GM12878 (cell line): ENCODE results near the gene HMGXB4. TPM values are rescaled to one million over a fixed set of nuclear protein-coding genes. Genes with fewer than 3 reads are reported as not detected.

Source experiments
- ATF2 ChIP-seq: IDR thresholded peaks from 2 replicates; pipeline ENCODE4 v1.6.1; 2012; ENCODE audit warnings: low read length, inconsistent platforms
- CBX5 ChIP-seq: sonication (generic); IDR thresholded peaks from 2 replicates; pipeline ENCODE4 v1.6.1; 2016; ENCODE audit warnings: low read depth, moderate library complexity, mild to moderate bottlenecking, inconsistent platforms
- CTCF ChIP-seq, 3 experiments: IDR thresholded peaks in 2 of 3; conservative IDR thresholded peaks in 1 of 3; 2 replicates each; pipeline ENCODE4 v1.5.1; 2011; ENCODE audit warnings: low read depth in 3 of 3, low read length in 3 of 3, mild to moderate bottlenecking in 3 of 3, control low read depth in 2 of 3, moderate library complexity in 2 of 3, inconsistent platforms in 1 of 3, mixed read lengths in 1 of 3; ENCODE audit not compliant: control insufficient read depth in 2 of 3, insufficient read depth in 1 of 3; ENCODE audit errors: extremely low read depth in 1 of 3
- ELK1 ChIP-seq: IDR thresholded peaks from 2 replicates; pipeline ENCODE4 v1.6.1; 2012; ENCODE audit warnings: low read depth, low read length, improper control_type of control experiment
- EZH2 ChIP-seq: IDR thresholded peaks from 2 replicates; pipeline ENCODE4 v1.6.1; 2012; ENCODE audit warnings: low read depth, mild to moderate bottlenecking, control low read depth, inconsistent platforms, low read length, borderline replicate concordance; ENCODE audit not compliant: control insufficient read depth
- FOXK2 ChIP-seq: fragments of 450-650 bp; IDR thresholded peaks from 2 replicates; pipeline ENCODE4 v1.6.1; 2017; ENCODE audit warnings: mild to moderate bottlenecking, moderate library complexity
- PKNOX1 ChIP-seq: fragments of 450-650 bp; IDR thresholded peaks from 2 replicates; pipeline ENCODE4 v1.6.1; 2016; ENCODE audit warnings: mild to moderate bottlenecking
- PRDM15 ChIP-seq: fragments of 450-650 bp; formaldehyde crosslinking; IDR thresholded peaks from 2 replicates; pipeline ENCODE4 v1.4.0; 2020; ENCODE audit warnings: mild to moderate bottlenecking, moderate library complexity
- RAD21 ChIP-seq: IDR thresholded peaks from 2 replicates; pipeline ENCODE4 v1.6.1; 2011; ENCODE audit warnings: mild to moderate bottlenecking, low read depth, low read length, moderate library complexity; ENCODE audit not compliant: insufficient read depth
- ZBTB11 ChIP-seq: fragments of 450-650 bp; formaldehyde crosslinking; IDR thresholded peaks from 2 replicates; pipeline ENCODE4 v1.5.0; 2022; ENCODE audit warnings: mild to moderate bottlenecking, missing genetic modification characterization
- ZNF217 ChIP-seq: fragments of 450-650 bp; IDR thresholded peaks from 2 replicates; pipeline ENCODE4 v1.6.1; 2017; ENCODE audit warnings: antibody characterized with exemption, mild to moderate bottlenecking
- polyA plus RNA-seq, 11 experiments: library from polyadenylated mRNA; depleted of rRNA in 4 of 11; unstranded in 6 of 11; stranded (reverse) in 5 of 11; fragments of >200 nt; fragmentation: Nextera tagmentation in 4 of 11; fragmentation: Illumina TruSeq in 1 of 11; extraction: Ambion mirVana in 4 of 11; extraction: Trizol in 1 of 11; gene quantifications; 1 replicate in 1 of 11; 2 replicates in 10 of 11; pipeline versions ENCODE4 v1.2.1 to v1.2.3, GENCODE V29; 2011 to 2016; ENCODE audit warnings: inconsistent platforms in 2 of 11, missing spikeins in 2 of 11, low read depth in 1 of 11
- total RNA-seq, 4 experiments: library from RNA; depleted of rRNA in 3 of 4; stranded (reverse); fragments of >200 nt in 3 of 4; fragmentation: Illumina TruSeq in 1 of 4; extraction: Trizol in 1 of 4; gene quantifications; 2 replicates each; pipeline versions ENCODE4 v1.2.1 to v1.2.3, GENCODE V29; 2013 to 2021

HMGXB4 gene
- total and polyA plus RNA-seq, 10 of the 15 experiments (the other 5 are each of a cell fraction or from before 2014, with no cell fraction given) = 15.5 to 44.5 (median 24.9) TPM

- peak; percentile 99 for TF ChIP-seq PKNOX1
- peak; percentile 32; the same call in 1 of the 2 replicates for TF ChIP-seq ATF2
- TF ChIP-seq ELK1 = no peak
- no peak for TF ChIP-seq CTCF (IDR thresholded peaks at IDR 0.05 in 2 of 3, conservative IDR thresholded peaks at IDR 0.05 in 1 of 3; ENCODE audit: control insufficient read depth in 2 of 3, extremely low read depth in 1 of 3, insufficient read depth in 1 of 3, low read depth in 3 of 3, low read length in 3 of 3)
- TF ChIP-seq ZNF217 = no peak
- peak; percentile 79; the same call in 1 of the 2 replicates for TF ChIP-seq PRDM15 (CRISPR knock-in tag)
- TF ChIP-seq ZBTB11 (CRISPR knock-in tag) = peak; percentile 58; the same call in 1 of the 2 replicates
- TF ChIP-seq EZH2 = no peak
- TF ChIP-seq CBX5 = no peak
- no peak for TF ChIP-seq RAD21
- TF ChIP-seq FOXK2 = peak; percentile 41; the same call in 1 of the 2 replicates
These were observed 42.6 kb downstream of the HMGXB4 start, which contains the start of gene TOM1 (continued) for GRCh38 chr22:35299673-35300499.
